Measurements from ENCODE around the gene TBCD.
"Not testable (repeated sequence)": the region's sequence is repeated elsewhere in the genome, so short reads cannot be mapped to it uniquely, and the experiment has no call there.

TBCD gene

DNA sequence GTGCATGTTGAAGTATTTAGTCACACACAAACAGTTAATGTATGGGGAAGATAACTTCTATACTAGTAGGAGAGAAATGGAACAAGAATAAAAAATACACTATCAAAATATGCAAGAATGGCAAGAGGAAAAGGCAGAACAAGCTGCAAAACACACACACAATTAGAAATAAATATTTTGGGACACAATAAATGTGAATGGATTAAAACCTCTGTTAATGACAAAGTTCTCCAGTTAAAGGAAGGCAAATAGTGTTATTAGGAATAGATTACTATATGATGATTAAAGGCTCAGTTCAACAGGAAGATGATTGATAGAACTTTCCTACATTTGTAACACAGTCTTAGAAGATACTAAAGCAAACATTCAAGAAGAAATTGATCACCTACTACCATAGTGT lies 194.2 kb downstream of the TBCD start:
- peaks cover 47% of the 10 kb centered on the region for H3K36me3 ChIP-seq (ENCODE audit: control insufficient read depth, insufficient read depth, low read length)
- H3K4me1 ChIP-seq (ENCODE audit: control insufficient read depth, insufficient read depth, low read length) = no peaks in the 10 kb centered on the region
- peaks cover 9% of the 10 kb centered on the region for H3K9me3 ChIP-seq (ENCODE audit: control insufficient read depth, low read length)
- H3K4me3 ChIP-seq (ENCODE audit: insufficient read depth, low read depth, low read length) = no peak overlapping the region
- H3K27ac ChIP-seq (ENCODE audit: insufficient read depth, low read depth, low read length, poor library complexity, severe bottlenecking) = no peak overlapping the region
- no peaks in the 10 kb centered on the region for H3K27me3 ChIP-seq (ENCODE audit: control insufficient read depth, insufficient read depth, low read length, poor library complexity, severe bottlenecking)

DNA sequence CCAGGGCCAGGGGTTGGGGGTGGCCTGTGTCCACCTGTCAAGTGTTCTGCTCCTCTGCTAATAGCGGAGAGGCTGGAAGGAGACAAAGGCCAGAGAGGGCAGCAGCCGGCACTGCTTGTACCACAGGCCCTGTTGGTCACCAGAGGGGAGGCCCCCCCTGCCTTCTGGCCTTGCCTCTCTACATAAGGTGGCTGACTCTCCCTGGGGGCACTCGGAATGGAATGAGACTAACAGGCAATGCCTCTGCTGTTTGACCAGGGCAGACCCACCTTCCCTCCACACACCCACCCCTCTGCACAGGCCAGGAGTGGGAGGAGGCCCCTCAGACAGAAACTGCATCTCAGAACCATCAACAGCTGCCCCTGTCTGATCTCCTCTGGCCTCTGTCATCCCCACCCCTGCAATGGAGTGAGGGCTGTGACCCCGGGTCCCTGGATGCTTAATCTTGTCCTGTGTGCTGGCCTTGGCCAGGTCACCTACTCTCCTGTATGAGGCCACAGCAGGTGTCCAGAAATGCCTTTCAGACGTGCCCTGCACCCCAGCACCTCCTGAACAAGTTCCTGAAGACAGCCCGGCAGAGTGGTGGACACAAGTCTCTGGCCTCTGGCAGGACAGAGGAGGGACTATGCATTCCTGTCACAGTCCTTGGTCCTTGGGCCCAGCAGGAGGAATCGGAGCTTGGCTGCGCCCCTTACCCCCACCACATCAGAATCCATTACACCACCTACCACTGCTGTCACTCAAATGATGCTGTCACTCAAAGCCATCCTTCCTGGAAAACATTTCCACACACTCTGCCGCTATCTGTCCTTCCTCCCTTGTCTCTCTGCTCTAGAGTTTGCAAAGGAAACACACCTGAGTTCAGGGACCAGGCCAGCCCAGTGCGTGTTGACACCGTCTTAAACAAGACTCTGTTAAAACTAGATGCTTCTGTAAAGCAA lies 195.5 kb downstream of the TBCD start:
- H3K9me3 ChIP-seq (ENCODE audit: control insufficient read depth, low read length) = peaks cover 14% of the 10 kb centered on the region
- H3K4me3 ChIP-seq (ENCODE audit: insufficient read depth, low read depth, low read length) = no peak overlapping the region
- H3K27me3 ChIP-seq (ENCODE audit: control insufficient read depth, insufficient read depth, low read length, poor library complexity, severe bottlenecking) = no peaks in the 10 kb centered on the region
- H3K36me3 ChIP-seq (ENCODE audit: control insufficient read depth, insufficient read depth, low read length) = peaks cover 34% of the 10 kb centered on the region
- WGBS, 2 experiments = 94 to 96% methylated on average over 11 of the region's 11 CpGs
- no peak overlapping the region for H3K27ac ChIP-seq (ENCODE audit: insufficient read depth, low read depth, low read length, poor library complexity, severe bottlenecking)
- H3K4me1 ChIP-seq (ENCODE audit: control insufficient read depth, insufficient read depth, low read length) = no peaks in the 10 kb centered on the region

DNA sequence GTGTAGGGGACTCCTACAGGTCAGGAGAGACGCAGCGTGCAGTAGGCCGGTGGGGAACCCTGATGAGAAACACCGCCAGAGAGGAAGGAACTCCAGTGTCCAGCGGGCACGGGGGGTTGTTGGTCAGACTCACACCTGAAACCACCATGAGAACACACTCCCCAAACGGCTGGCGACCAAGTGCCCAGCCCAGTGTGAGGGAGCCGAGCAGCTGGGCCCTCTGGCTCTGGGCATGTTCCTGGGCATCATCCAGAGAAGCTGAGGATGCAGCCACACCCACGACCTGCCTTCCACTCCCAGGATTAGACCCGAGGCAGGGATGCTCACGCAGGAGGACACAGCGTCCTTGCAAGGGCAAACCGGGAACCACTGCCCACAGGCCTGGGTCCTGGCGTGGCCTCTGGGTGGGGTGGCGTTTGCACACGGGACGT lies 196.2 kb downstream of the TBCD start:
- WGBS, 2 experiments = 94 to 97% methylated on average over 18 of the region's 18 CpGs
- no peak overlapping the region for H3K27ac ChIP-seq (ENCODE audit: insufficient read depth, low read depth, low read length, poor library complexity, severe bottlenecking)
- peaks cover 28% of the 10 kb centered on the region for H3K36me3 ChIP-seq (ENCODE audit: control insufficient read depth, insufficient read depth, low read length)
- H3K27me3 ChIP-seq (ENCODE audit: control insufficient read depth, insufficient read depth, low read length, poor library complexity, severe bottlenecking) = no peaks in the 10 kb centered on the region
- H3K4me1 ChIP-seq (ENCODE audit: control insufficient read depth, insufficient read depth, low read length) = no peaks in the 10 kb centered on the region
- H3K4me3 ChIP-seq (ENCODE audit: insufficient read depth, low read depth, low read length) = no peak overlapping the region
- H3K9me3 ChIP-seq (ENCODE audit: control insufficient read depth, low read length) = peaks cover 14% of the 10 kb centered on the region

DNA sequence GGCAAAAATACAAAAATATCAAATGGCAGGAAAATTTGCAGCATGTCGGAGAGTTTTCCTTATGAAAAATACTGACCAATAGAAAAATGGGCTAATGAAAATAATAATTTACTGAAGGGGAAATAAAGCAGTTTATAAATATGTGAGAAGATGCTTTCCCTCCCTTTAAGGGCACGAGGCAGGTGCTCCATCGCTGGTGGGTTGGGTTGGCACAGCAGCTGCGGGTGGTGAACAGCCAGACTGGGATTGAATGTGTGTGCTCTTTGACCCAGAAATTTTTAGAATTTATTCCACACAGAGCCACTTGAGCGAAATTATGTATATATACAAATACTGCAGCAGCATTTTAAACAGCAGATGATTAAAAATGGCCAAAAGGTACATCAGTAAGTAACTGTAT lies 197.1 kb downstream of the TBCD start:
- no peaks in the 10 kb centered on the region for H3K4me1 ChIP-seq (ENCODE audit: control insufficient read depth, insufficient read depth, low read length)
- H3K36me3 ChIP-seq (ENCODE audit: control insufficient read depth, insufficient read depth, low read length) = peaks cover 22% of the 10 kb centered on the region
- 97 to 98% methylated on average over 5 of the region's 5 CpGs for WGBS, 2 experiments
- no peak overlapping the region for H3K27ac ChIP-seq (ENCODE audit: insufficient read depth, low read depth, low read length, poor library complexity, severe bottlenecking)
- no peaks in the 10 kb centered on the region for H3K27me3 ChIP-seq (ENCODE audit: control insufficient read depth, insufficient read depth, low read length, poor library complexity, severe bottlenecking)
- no peak overlapping the region for H3K4me3 ChIP-seq (ENCODE audit: insufficient read depth, low read depth, low read length)
- peaks cover 14% of the 10 kb centered on the region for H3K9me3 ChIP-seq (ENCODE audit: control insufficient read depth, low read length)

DNA sequence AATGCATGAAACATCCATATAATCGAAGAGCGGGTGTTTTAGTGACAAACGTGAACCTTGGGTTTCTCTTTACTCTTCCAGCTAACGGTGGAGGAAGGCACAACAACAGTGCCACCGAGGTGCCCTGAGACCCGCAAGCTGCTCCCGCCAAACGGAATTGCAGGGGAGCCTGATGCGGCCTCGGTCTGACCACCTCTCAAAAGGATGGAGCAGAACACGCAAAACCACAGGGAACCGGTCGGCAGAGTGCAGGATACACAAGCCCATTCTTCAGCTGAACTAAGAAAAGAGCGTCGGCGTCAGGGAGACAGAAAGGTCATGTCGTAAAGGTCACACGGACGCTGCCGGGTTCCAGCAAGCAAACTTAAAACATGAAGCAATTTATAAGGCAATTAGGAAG lies 197.5 kb downstream of the TBCD start:
- H3K36me3 ChIP-seq (ENCODE audit: control insufficient read depth, insufficient read depth, low read length) = peaks cover 18% of the 10 kb centered on the region
- H3K27me3 ChIP-seq (ENCODE audit: control insufficient read depth, insufficient read depth, low read length, poor library complexity, severe bottlenecking) = no peaks in the 10 kb centered on the region
- peaks cover 14% of the 10 kb centered on the region for H3K9me3 ChIP-seq (ENCODE audit: control insufficient read depth, low read length)
- no peak overlapping the region for H3K4me3 ChIP-seq (ENCODE audit: insufficient read depth, low read depth, low read length)
- no peak overlapping the region for H3K27ac ChIP-seq (ENCODE audit: insufficient read depth, low read depth, low read length, poor library complexity, severe bottlenecking)
- no peaks in the 10 kb centered on the region for H3K4me1 ChIP-seq (ENCODE audit: control insufficient read depth, insufficient read depth, low read length)
- 96% methylated on average over 20 of the region's 20 CpGs for WGBS, 2 experiments

DNA sequence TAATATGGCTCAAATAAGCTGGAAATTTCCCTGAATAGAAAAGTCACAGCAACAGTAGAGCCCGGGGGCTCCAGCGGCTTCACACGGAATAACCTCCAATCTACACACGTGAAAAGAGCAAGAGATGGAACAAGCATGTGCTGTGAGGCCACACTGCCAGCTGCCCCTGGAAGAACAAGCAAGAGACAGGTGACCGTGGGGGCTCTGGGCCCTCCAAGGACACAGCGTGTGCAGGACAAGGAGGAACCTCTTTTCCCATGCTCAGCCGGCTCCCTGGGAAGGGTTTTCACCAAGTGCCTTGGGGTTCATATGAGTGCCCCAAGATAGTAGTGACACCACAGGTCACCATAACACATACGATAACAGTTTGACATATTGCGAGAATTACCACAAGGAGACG lies 198.1 kb downstream of the TBCD start:
- Histone ChIP-seq H3K9me3 (ENCODE audit: control insufficient read depth, low read length) (peaks cover 14% of the 10 kb centered on the region), H3K27me3 (ENCODE audit: control insufficient read depth, insufficient read depth, low read length, poor library complexity, severe bottlenecking) (no peaks in the 10 kb centered on the region), H3K4me3 (ENCODE audit: insufficient read depth, low read depth, low read length) (no peak overlapping the region), H3K36me3 (ENCODE audit: control insufficient read depth, insufficient read depth, low read length) (peaks cover 13% of the 10 kb centered on the region), H3K27ac (ENCODE audit: insufficient read depth, low read depth, low read length, poor library complexity, severe bottlenecking) (no peak overlapping the region), H3K4me1 (ENCODE audit: control insufficient read depth, insufficient read depth, low read length) (no peaks in the 10 kb centered on the region)
- 96 to 97% methylated on average over 10 of the region's 10 CpGs for WGBS, 2 experiments

DNA sequence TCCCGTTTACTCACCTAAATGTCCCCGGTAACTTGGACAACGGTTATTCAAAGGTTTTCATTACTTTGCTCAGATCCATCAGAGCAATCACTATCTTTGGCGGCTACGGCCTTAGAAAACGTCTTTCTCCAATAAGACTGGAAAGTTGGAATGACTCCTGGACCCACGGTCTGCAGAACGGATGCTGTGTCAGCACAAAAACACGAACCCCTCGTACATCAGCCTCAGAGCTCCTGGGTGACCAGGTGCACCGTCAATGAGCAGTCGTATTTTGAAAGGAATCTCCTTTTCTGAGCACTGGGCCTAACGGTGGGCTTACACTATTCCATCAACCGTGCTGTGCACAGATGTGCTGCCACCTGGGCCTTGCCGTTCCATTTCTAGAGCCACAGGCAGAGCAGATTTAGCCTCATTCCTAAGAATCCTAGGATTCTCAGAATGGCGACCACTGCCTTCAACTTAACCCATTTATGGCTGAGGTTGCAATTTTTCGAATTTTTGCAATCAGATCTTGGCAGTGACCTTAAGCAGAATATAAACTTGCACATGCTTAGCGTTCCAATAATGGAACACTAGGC lies 198.7 kb downstream of the TBCD start:
- H3K4me1 ChIP-seq (ENCODE audit: control insufficient read depth, insufficient read depth, low read length) = no peaks in the 10 kb centered on the region
- WGBS, 2 experiments = 94 to 96% methylated on average over 18 of the region's 18 CpGs
- no peak overlapping the region for H3K4me3 ChIP-seq (ENCODE audit: insufficient read depth, low read depth, low read length)
- H3K36me3 ChIP-seq (ENCODE audit: control insufficient read depth, insufficient read depth, low read length) = peaks cover 7% of the 10 kb centered on the region
- no peak overlapping the region for H3K27ac ChIP-seq (ENCODE audit: insufficient read depth, low read depth, low read length, poor library complexity, severe bottlenecking)
- H3K9me3 ChIP-seq (ENCODE audit: control insufficient read depth, low read length) = peaks cover 11% of the 10 kb centered on the region
- no peaks in the 10 kb centered on the region for H3K27me3 ChIP-seq (ENCODE audit: control insufficient read depth, insufficient read depth, low read length, poor library complexity, severe bottlenecking)

DNA sequence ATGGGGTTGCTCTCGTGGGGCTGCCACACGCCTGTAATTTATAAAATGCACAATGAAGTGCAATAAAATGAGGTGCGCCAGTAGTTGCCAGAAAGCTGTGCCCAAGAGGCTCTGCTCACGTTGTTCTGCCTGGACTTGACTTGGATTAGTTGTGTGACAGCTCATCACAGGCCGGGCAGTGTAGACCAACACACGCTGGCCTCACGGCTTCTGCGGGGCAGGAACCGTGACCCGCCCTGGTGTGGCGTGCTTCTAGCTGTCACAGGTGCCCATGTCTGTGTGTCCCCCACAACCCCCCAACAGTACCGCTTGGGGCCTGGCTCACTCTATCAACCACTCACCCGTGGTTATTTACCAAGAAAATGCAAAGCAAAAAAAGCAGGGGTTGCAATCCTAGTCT lies 200.2 kb downstream of the TBCD start:
- WGBS, 2 experiments = 94% methylated on average over 13 of the region's 13 CpGs
- Histone ChIP-seq H3K27ac (ENCODE audit: insufficient read depth, low read depth, low read length, poor library complexity, severe bottlenecking) (no peak overlapping the region), H3K27me3 (ENCODE audit: control insufficient read depth, insufficient read depth, low read length, poor library complexity, severe bottlenecking) (no peaks in the 10 kb centered on the region), H3K36me3 (ENCODE audit: control insufficient read depth, insufficient read depth, low read length) (peaks cover 4% of the 10 kb centered on the region), H3K9me3 (ENCODE audit: control insufficient read depth, low read length) (peaks cover 9% of the 10 kb centered on the region), H3K4me3 (ENCODE audit: insufficient read depth, low read depth, low read length) (no peak overlapping the region), H3K4me1 (ENCODE audit: control insufficient read depth, insufficient read depth, low read length) (no peaks in the 10 kb centered on the region)

DNA sequence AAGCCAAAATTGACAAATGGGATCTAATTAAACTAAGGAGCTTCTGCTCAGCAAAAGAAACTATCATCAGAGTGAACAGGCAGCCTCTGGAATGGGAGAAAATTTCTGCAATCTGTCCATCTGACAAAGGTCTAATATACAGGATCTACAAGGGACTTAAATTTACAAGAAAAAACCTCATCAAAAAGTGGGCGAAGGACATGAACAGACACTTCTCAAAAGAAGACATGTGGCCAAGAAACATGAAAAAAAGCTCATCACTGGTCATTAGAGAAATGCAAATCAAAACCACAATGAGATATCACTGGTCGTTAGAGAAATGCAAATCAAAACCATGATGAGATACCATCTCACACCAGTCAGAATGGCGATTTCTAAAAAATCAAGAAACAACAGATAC lies 203.2 kb downstream of the TBCD start:
- 90 to 92% methylated on average over 3 of the region's 3 CpGs for WGBS, 2 experiments

DNA sequence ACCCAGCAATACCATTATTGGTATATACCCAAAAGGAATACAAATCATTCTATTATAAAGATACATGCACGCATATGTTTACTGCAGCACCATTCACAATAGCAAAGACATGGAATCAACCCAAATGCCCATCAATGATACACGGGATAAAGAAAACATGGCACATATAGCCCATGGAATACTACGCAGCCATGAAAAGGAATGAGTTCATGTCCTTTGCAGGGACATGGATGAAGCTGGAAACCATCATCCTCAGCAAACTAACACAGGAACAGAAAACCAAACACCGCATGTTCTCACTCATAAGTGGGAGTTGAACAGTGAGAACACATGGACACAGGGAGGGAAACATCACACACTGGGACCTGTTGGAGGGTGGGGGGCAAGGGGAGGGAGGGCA lies 203.8 kb downstream of the TBCD start:
- not testable (repeated sequence) for H3K4me3 ChIP-seq (ENCODE audit: insufficient read depth, low read depth, low read length); H3K36me3 ChIP-seq (ENCODE audit: control insufficient read depth, insufficient read depth, low read length); H3K4me1 ChIP-seq (ENCODE audit: control insufficient read depth, insufficient read depth, low read length); H3K27ac ChIP-seq (ENCODE audit: insufficient read depth, low read depth, low read length, poor library complexity, severe bottlenecking); H3K9me3 ChIP-seq (ENCODE audit: control insufficient read depth, low read length); H3K27me3 ChIP-seq (ENCODE audit: control insufficient read depth, insufficient read depth, low read length, poor library complexity, severe bottlenecking)
- WGBS, 2 experiments = 86 to 94% methylated on average over 3 to 4 of the region's 4 CpGs

More for the DNA sequence above, 203.2 kb downstream of the TBCD start:
- H3K4me3 ChIP-seq (ENCODE audit: insufficient read depth, low read depth, low read length); H3K27me3 ChIP-seq (ENCODE audit: control insufficient read depth, insufficient read depth, low read length, poor library complexity, severe bottlenecking); H3K4me1 ChIP-seq (ENCODE audit: control insufficient read depth, insufficient read depth, low read length); H3K36me3 ChIP-seq (ENCODE audit: control insufficient read depth, insufficient read depth, low read length); H3K9me3 ChIP-seq (ENCODE audit: control insufficient read depth, low read length); H3K27ac ChIP-seq (ENCODE audit: insufficient read depth, low read depth, low read length, poor library complexity, severe bottlenecking): not testable (repeated sequence)
